Thoracic aorta (tissue), 2 donors: ENCODE results near the gene LRRC43. TPM values are rescaled to one million over a fixed set of nuclear protein-coding genes. Genes with fewer than 3 reads are reported as not detected.
A peak's percentile ranks its signal among the peaks of the same experiment; 100 is the strongest.
"Not testable (repeated sequence)": the region's sequence is repeated elsewhere in the genome, so short reads cannot be mapped to it uniquely, and the experiment has no call there.

ENCODE experiments used
- ATAC-seq: fragments of 150-250 bp; one replicate; pipeline ENCODE4 v1.8.0; 2017; ENCODE audit warnings: low read depth; ENCODE audit not compliant: insufficient number of reproducible peaks, low FRiP score
- DNase-seq: peaks from one replicate; pipeline ENCODE4 v3.0.0-alpha.2; 2020; ENCODE audit warnings: low spot score
- H3K27ac ChIP-seq, 2 donors: fragments of 200-600 bp; sonication (generic); 1 replicate in 1 of 2; 2 replicates in 1 of 2; pipeline ENCODE4 v1.5.1; 2016; ENCODE audit warnings: mild to moderate bottlenecking in 2 of 2, moderate library complexity in 2 of 2
- H3K27me3 ChIP-seq: fragments of 200-600 bp; sonication (generic); replicated peaks from 2 replicates; pipeline ENCODE4 v1.6.0; 2016; ENCODE audit warnings: mild to moderate bottlenecking; ENCODE audit not compliant: insufficient read depth
- H3K36me3 ChIP-seq: fragments of 200-600 bp; sonication (generic); one replicate; pipeline ENCODE4 v1.5.1; 2016
- H3K4me1 ChIP-seq, 2 donors: fragments of 200-600 bp; sonication (generic); 1 replicate in 1 of 2; 2 replicates in 1 of 2; pipeline versions ENCODE4 v1.5.1 to v1.6.0; 2016; ENCODE audit warnings: low read depth in 2 of 2, mild to moderate bottlenecking in 1 of 2; ENCODE audit not compliant: control insufficient read depth in 1 of 2
- H3K4me3 ChIP-seq: fragments of 200-600 bp; sonication (generic); 2 replicates; pipeline ENCODE4 v1.5.1; 2016; ENCODE audit warnings: mild to moderate bottlenecking
- H3K9me3 ChIP-seq: fragments of 200-600 bp; sonication (generic); 2 replicates; pipeline ENCODE4 v1.5.1; 2016
- total RNA-seq, 2 donors: library from RNA; depleted of rRNA; stranded (reverse); fragments of >200 nt; gene quantifications; one replicate each; pipeline versions ENCODE4 v1.1.0 to v1.2.3, GENCODE V29; 2016
- TF ChIP-seq, protein P1 (sequence below): fragments of 200-600 bp; sonication (generic); IDR thresholded peaks from one replicate; pipeline ENCODE4 v1.5.1; 2019; ENCODE audit warnings: antibody characterized with exemption

Gene LRRC43
- total RNA-seq, 2 donors from 2014 or later, result not detected

DNA sequence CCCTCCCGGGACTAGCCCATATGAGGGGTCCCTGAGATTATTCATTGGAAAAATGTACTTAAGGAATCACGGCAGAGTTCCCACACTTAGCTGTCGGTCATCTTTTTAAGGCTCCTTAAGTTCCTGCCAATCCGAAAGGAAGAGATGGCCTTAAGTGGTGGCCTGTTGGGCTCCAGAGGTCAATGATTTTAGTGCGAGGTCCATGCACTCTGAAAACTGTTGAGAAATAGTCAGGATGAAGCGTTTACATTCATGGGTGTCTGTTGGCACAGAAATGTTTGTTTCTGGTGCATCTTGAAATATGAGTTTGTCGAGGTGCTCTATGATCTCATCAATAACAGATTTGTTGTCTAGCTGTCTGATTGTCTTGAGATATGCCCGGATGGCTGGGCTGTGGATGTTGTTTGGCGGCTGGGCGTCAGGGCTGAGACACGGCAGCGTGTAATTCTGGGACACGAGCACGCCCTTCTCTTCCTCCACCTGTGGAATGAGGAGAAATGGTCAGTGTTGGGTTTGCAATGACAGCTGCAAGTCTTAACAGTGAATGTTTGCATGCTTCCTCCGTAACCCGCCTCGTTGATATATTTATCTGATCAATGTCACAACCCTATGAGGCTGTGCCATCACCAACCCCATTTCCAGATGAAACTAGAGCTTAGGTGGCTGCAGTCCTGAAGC, 10.5 kb upstream of the LRRC43 start:
- Histone ChIP-seq H3K27me3 (no peaks in the 10 kb centered on the region), H3K9me3 (no peaks in the 10 kb centered on the region), H3K4me1 (no peaks in the 10 kb centered on the region), H3K27ac (no peak overlapping the region), H3K4me3 (no peak overlapping the region), H3K36me3 (no peaks in the 10 kb centered on the region)
- TF ChIP-seq, protein P1, sequence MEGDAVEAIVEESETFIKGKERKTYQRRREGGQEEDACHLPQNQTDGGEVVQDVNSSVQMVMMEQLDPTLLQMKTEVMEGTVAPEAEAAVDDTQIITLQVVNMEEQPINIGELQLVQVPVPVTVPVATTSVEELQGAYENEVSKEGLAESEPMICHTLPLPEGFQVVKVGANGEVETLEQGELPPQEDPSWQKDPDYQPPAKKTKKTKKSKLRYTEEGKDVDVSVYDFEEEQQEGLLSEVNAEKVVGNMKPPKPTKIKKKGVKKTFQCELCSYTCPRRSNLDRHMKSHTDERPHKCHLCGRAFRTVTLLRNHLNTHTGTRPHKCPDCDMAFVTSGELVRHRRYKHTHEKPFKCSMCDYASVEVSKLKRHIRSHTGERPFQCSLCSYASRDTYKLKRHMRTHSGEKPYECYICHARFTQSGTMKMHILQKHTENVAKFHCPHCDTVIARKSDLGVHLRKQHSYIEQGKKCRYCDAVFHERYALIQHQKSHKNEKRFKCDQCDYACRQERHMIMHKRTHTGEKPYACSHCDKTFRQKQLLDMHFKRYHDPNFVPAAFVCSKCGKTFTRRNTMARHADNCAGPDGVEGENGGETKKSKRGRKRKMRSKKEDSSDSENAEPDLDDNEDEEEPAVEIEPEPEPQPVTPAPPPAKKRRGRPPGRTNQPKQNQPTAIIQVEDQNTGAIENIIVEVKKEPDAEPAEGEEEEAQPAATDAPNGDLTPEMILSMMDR, result no peak
- no peak for ATAC-seq
- DNase-seq, result no peak

DNA sequence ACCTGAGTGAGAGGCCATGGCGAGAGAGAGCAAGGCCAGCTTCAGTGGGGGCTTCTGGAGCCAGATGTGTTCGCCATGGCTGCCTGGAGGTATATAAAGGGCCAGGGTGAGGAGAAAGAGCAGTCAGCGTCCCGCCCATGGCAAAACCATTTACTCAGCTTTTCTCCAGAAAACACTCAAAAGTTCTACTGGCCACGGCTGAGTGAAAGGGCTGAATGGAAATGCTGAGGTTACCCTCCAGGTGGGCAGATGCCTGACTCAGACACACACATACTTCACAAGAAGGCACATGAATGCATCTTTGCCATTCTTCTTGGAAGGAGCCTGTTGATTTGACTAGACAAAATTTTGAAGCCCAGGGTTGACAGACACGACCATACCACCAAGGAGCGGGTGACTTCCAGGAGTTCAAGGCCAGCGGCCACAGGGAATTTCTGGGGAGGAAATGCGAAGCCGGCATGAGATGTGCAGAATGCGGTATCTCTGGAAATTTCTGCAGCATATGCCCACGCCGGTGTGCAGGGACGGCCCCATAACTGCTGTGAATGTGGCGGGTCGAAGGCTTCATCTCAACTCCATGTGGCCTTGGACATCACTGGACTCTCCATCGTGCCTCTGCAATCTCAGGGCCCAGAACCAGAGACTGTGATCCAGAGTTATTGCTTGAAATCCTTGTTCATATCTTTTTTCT, 8.6 kb upstream of the LRRC43 start, which contains the start of gene IL31:
IL31 (minus strand) TSS at position 67 of the 691 bp plus-strand sequence; CDS start at position 18, 49 bp downstream.
- ATAC-seq (no peak), DNase-seq (no peak)
- Histone ChIP-seq H3K27me3 (no peaks in the 10 kb centered on the region), H3K4me1 (no peaks in the 10 kb centered on the region), H3K36me3 (no peaks in the 10 kb centered on the region), H3K27ac (no peak within 1 kb of the TSS), H3K9me3 (no peaks in the 10 kb centered on the region), H3K4me3 (no peak within 1 kb of the TSS)
- TF ChIP-seq, protein P1, result no peak

DNA sequence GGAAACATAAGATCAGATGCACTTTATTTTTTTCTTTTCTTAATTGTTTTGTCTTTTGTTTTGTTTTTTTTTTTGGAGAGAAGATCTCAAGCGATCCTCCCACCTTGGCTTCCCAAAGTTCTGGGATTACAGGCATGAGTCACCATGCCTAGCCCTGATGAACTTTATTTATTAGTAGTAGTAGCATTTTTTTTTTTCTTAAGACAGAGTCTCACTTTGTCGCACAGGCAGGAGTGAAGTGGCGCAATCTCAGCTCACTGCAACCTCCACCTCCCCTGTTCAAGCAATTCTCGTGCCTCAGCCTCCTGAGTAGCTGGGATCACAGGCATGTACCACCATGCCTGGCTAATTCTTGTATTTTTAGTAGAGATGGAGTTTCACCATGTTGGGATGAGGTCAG, 6.5 kb upstream of the LRRC43 start:
- not testable (repeated sequence) for H3K4me3 ChIP-seq, H3K36me3 ChIP-seq, DNase-seq, H3K27ac ChIP-seq, H3K9me3 ChIP-seq, H3K4me1 ChIP-seq, ATAC-seq, H3K27me3 ChIP-seq

DNA sequence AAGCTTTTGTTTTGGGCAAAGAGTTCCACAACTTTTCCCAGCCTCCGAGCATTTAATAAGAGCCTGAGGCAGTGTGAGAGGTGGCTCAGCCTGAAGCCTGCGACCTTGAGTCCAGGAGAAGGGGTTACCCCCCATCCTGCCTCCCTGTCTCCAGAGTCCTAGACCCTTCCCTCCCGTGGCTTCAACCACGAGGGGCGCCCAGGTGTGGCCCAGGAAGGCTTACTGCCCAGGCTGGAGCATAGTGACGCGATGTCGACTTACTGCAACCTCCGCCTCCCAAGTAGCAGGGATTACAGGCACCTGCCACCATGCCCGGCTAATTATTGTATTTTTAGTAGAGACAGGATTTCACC, 641 bp downstream of the LRRC43 start:
- Histone ChIP-seq H3K27me3 (peaks cover 3% of the 10 kb centered on the region), H3K4me3 (peak overlapping the region; percentile 79), H3K36me3 (no peaks in the 10 kb centered on the region), H3K4me1 (peaks cover 5 to 8% of the 10 kb centered on the region in 2 donors), H3K9me3 (no peaks in the 10 kb centered on the region), H3K27ac (no peak overlapping the region)
- TF ChIP-seq, protein P1, result no peak
- no peak for DNase-seq
- ATAC-seq, result no peak

DNA sequence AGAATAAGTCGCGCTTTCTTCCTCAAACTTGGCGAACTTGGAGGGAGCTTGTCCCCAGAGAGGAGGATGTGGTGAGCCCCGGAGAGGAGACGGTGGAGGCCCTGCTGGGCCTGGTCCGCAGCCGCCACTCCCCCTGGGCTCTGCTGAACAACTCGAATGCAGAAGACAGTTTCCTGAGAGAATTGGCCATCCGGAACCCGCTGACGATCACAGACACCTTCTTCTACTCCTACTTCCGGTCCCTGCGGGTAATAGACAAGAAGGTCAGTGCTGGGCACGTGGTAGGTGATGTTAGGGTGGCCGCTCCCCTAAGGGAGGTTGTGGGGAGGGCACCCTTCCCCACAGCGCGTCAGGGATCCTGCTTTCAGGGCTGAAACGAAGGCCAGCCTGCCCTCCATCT, 1.6 kb downstream of the LRRC43 start:
- DNase-seq (no peak), ATAC-seq (no peak)
- Histone ChIP-seq H3K27ac (no peak overlapping the region), H3K36me3 (no peaks in the 10 kb centered on the region), H3K4me3 (no peak overlapping the region), H3K9me3 (no peaks in the 10 kb centered on the region), H3K4me1 (peaks cover 5 to 8% of the 10 kb centered on the region in 2 donors), H3K27me3 (peaks cover 3% of the 10 kb centered on the region)
- TF ChIP-seq, protein P1, result no peak
